ENCODE results near the gene KRTAP1-4.

Gene KRTAP1-4

GRCh38 chr17:41024697-41025096 is 5.3 kb downstream of the KRTAP1-4 start:
- H3K27me3 Mint-ChIP-seq = peaks cover 5% of the 10 kb centered on the region

GRCh38 chr17:41020336-41020735 is 9.7 kb downstream of the KRTAP1-4 start:
- Mint-ChIP-seq H3K4me3 (no peak overlapping the region), H3K9me3 (no peaks in the 10 kb centered on the region), H3K36me3 (no peaks in the 10 kb centered on the region), H3K4me1 (no peaks in the 10 kb centered on the region), H3K27ac (no peak overlapping the region), H3K27me3 (no peaks in the 10 kb centered on the region)
- CTCF ChIA-PET = no interaction called here
- DNase-seq = no peak

More at GRCh38 chr17:41024697-41025096, 5.3 kb downstream of the KRTAP1-4 start:
- H3K4me1 Mint-ChIP-seq = no peaks in the 10 kb centered on the region
- CTCF ChIA-PET = no interaction called here
- H3K4me3 Mint-ChIP-seq = no peak overlapping the region
- H3K27ac Mint-ChIP-seq = no peak overlapping the region
- no peaks in the 10 kb centered on the region for H3K9me3 Mint-ChIP-seq
- DNase-seq = no peak
- no peaks in the 10 kb centered on the region for H3K36me3 Mint-ChIP-seq

- Mint-ChIP-seq H3K4me1 (no peaks in the 10 kb centered on the region), H3K36me3 (no peaks in the 10 kb centered on the region), H3K27ac (no peak overlapping the region), H3K9me3 (no peaks in the 10 kb centered on the region), H3K27me3 (no peaks in the 10 kb centered on the region), H3K4me3 (no peak overlapping the region)
- no peak for DNase-seq
- CTCF ChIA-PET = no interaction called here
These were observed 10.6 kb downstream of the KRTAP1-4 start for GRCh38 chr17:41019415-41019814.

- Mint-ChIP-seq H3K4me1 (no peaks in the 10 kb centered on the region), H3K27ac (no peak overlapping the region)
These were observed 11.5 kb downstream of the KRTAP1-4 start for GRCh38 chr17:41018541-41018940.

GRCh38 chr17:41016578-41017215 is 13.3 kb downstream of the KRTAP1-4 start:
- H3K9me3 Mint-ChIP-seq = no peaks in the 10 kb centered on the region
- H3K27me3 Mint-ChIP-seq = peaks cover 4% of the 10 kb centered on the region
- CTCF ChIA-PET = no interaction called here
- no peak for DNase-seq
- no peak overlapping the region for H3K27ac Mint-ChIP-seq
- H3K4me1 Mint-ChIP-seq = no peaks in the 10 kb centered on the region
- no peak overlapping the region for H3K4me3 Mint-ChIP-seq
- no peaks in the 10 kb centered on the region for H3K36me3 Mint-ChIP-seq

More at GRCh38 chr17:41018541-41018940, 11.5 kb downstream of the KRTAP1-4 start:
- Mint-ChIP-seq H3K27me3 (no peaks in the 10 kb centered on the region), H3K36me3 (no peaks in the 10 kb centered on the region), H3K9me3 (no peaks in the 10 kb centered on the region), H3K4me3 (no peak overlapping the region)
- DNase-seq = no peak
- CTCF ChIA-PET = no interaction called here

GRCh38 chr17:41015454-41015853 is 14.5 kb downstream of the KRTAP1-4 start:
- H3K36me3 Mint-ChIP-seq = no peaks in the 10 kb centered on the region
- no peak overlapping the region for H3K4me3 Mint-ChIP-seq
- DNase-seq = no peak
- H3K9me3 Mint-ChIP-seq = no peaks in the 10 kb centered on the region
- peaks cover 4% of the 10 kb centered on the region for H3K27me3 Mint-ChIP-seq
- CTCF ChIA-PET = no interaction called here
- H3K4me1 Mint-ChIP-seq = no peaks in the 10 kb centered on the region
- H3K27ac Mint-ChIP-seq = no peak overlapping the region

GRCh38 chr17:41013606-41014005 is 16.4 kb downstream of the KRTAP1-4 start:
- no peak overlapping the region for H3K27ac Mint-ChIP-seq
- H3K9me3 Mint-ChIP-seq = no peaks in the 10 kb centered on the region
- no peaks in the 10 kb centered on the region for H3K4me1 Mint-ChIP-seq
- no peak overlapping the region for H3K4me3 Mint-ChIP-seq
- no peak for DNase-seq
- H3K36me3 Mint-ChIP-seq = no peaks in the 10 kb centered on the region
- CTCF ChIA-PET = no interaction called here
- H3K27me3 Mint-ChIP-seq = peaks cover 4% of the 10 kb centered on the region

GRCh38 chr17:41013181-41013580 is 16.8 kb downstream of the KRTAP1-4 start:
- CTCF ChIA-PET = no interaction called here
- Mint-ChIP-seq H3K4me1 (no peaks in the 10 kb centered on the region), H3K27me3 (peaks cover 4% of the 10 kb centered on the region), H3K36me3 (no peaks in the 10 kb centered on the region), H3K4me3 (no peak overlapping the region), H3K27ac (no peak overlapping the region), H3K9me3 (no peaks in the 10 kb centered on the region)
- DNase-seq = no peak

- no peaks in the 10 kb centered on the region for H3K9me3 Mint-ChIP-seq
- no peak for DNase-seq
- CTCF ChIA-PET = no interaction called here
- H3K27me3 Mint-ChIP-seq = peaks cover 4% of the 10 kb centered on the region
- no peak overlapping the region for H3K4me3 Mint-ChIP-seq
- H3K4me1 Mint-ChIP-seq = no peaks in the 10 kb centered on the region
- no peaks in the 10 kb centered on the region for H3K36me3 Mint-ChIP-seq
- H3K27ac Mint-ChIP-seq = no peak overlapping the region
These were observed 17.5 kb downstream of the KRTAP1-4 start for GRCh38 chr17:41012326-41013120.

GRCh38 chr17:41010441-41010840 is 19.6 kb downstream of the KRTAP1-4 start:
- no peak for DNase-seq
- H3K4me3 Mint-ChIP-seq = no peak overlapping the region
- no peaks in the 10 kb centered on the region for H3K9me3 Mint-ChIP-seq
- H3K36me3 Mint-ChIP-seq = no peaks in the 10 kb centered on the region
- CTCF ChIA-PET = no interaction called here
- no peak overlapping the region for H3K27ac Mint-ChIP-seq
- peaks cover 4% of the 10 kb centered on the region for H3K27me3 Mint-ChIP-seq
- H3K4me1 Mint-ChIP-seq = no peaks in the 10 kb centered on the region

GRCh38 chr17:41009936-41010335 is 20.1 kb downstream of the KRTAP1-4 start:
- peaks cover 4% of the 10 kb centered on the region for H3K27me3 Mint-ChIP-seq
- H3K9me3 Mint-ChIP-seq = no peaks in the 10 kb centered on the region
- no peak for DNase-seq
- no peaks in the 10 kb centered on the region for H3K4me1 Mint-ChIP-seq
- CTCF ChIA-PET = no interaction called here
- H3K4me3 Mint-ChIP-seq = no peak overlapping the region
- no peaks in the 10 kb centered on the region for H3K36me3 Mint-ChIP-seq
- H3K27ac Mint-ChIP-seq = no peak overlapping the region

- no peaks in the 10 kb centered on the region for H3K36me3 Mint-ChIP-seq
- no peak for DNase-seq
- CTCF ChIA-PET = no interaction called here
- peaks cover 7% of the 10 kb centered on the region for H3K27me3 Mint-ChIP-seq
- no peaks in the 10 kb centered on the region for H3K9me3 Mint-ChIP-seq
- no peak overlapping the region for H3K4me3 Mint-ChIP-seq
- no peaks in the 10 kb centered on the region for H3K4me1 Mint-ChIP-seq
- no peak overlapping the region for H3K27ac Mint-ChIP-seq
These were observed 20.7 kb downstream of the KRTAP1-4 start for GRCh38 chr17:41009301-41009760.

GRCh38 chr17:41008811-41009210 is 21.2 kb downstream of the KRTAP1-4 start, which contains the start of gene KRTAP3-1:
TSS of gene KRTAP3-1 (minus strand) at chr17:41009128. CDS start at chr17:41009074, 54 bp downstream.
- no peaks in the 10 kb centered on the region for H3K36me3 Mint-ChIP-seq
- H3K27me3 Mint-ChIP-seq = peaks cover 9% of the 10 kb centered on the region
- no peak within 1 kb of the TSS for H3K4me3 Mint-ChIP-seq
- H3K9me3 Mint-ChIP-seq = no peaks in the 10 kb centered on the region
- CTCF ChIA-PET = no interaction called here
- no peak within 1 kb of the TSS for H3K27ac Mint-ChIP-seq
- no peak for DNase-seq
- no peaks in the 10 kb centered on the region for H3K4me1 Mint-ChIP-seq

- CTCF ChIA-PET = no interaction called here
- no peak overlapping the region for H3K4me3 Mint-ChIP-seq
- no peaks in the 10 kb centered on the region for H3K4me1 Mint-ChIP-seq
- no peak overlapping the region for H3K27ac Mint-ChIP-seq
- H3K36me3 Mint-ChIP-seq = no peaks in the 10 kb centered on the region
- no peak for DNase-seq
- H3K27me3 Mint-ChIP-seq = peaks cover 7% of the 10 kb centered on the region
- no peaks in the 10 kb centered on the region for H3K9me3 Mint-ChIP-seq
These were observed 25.6 kb downstream of the KRTAP1-4 start for GRCh38 chr17:41004397-41004796.

GRCh38 chr17:41003926-41004325 is 26.1 kb downstream of the KRTAP1-4 start:
- Mint-ChIP-seq H3K27ac (no peak overlapping the region), H3K27me3 (peaks cover 10% of the 10 kb centered on the region), H3K9me3 (no peaks in the 10 kb centered on the region), H3K4me3 (no peak overlapping the region), H3K4me1 (no peaks in the 10 kb centered on the region), H3K36me3 (no peaks in the 10 kb centered on the region)
- CTCF ChIA-PET = no interaction called here
- DNase-seq = no peak

All from activated naive CD4-positive, alpha-beta T cell treated with anti-CD3 and anti-CD28 coated beads, Interleukin-2, amount 10 ng/mL, durations not matched to agents 7 days and 5 days (primary cell).